K562 (cell line): Measurements from ENCODE around the gene PIP5KL1. TPM values are rescaled to one million over a fixed set of nuclear protein-coding genes. Genes with fewer than 3 reads are reported as not detected.

Experiments
- BCOR ChIP-seq: fragments of 450-650 bp; IDR thresholded peaks from 2 replicates; pipeline ENCODE4 v1.6.1; 2016
- CC2D1A ChIP-seq: fragments of 450-650 bp; IDR thresholded peaks from 2 replicates; pipeline ENCODE4 v1.6.1; 2017; ENCODE audit warnings: mild to moderate bottlenecking
- CHD4 ChIP-seq: fragments of 200-600 bp; sonication (generic); IDR thresholded peaks from 3 replicates; pipeline ENCODE4 v1.6.1; 2012; ENCODE audit warnings: low read depth, mild to moderate bottlenecking, mixed read lengths, low read length, inconsistent platforms; ENCODE audit not compliant: insufficient read depth, insufficient replicate concordance, poor library complexity, severe bottlenecking
- FOS ChIP-seq: IDR thresholded peaks from 3 replicates; pipeline ENCODE4 v1.6.1; 2011; ENCODE audit not compliant: insufficient read length; ENCODE audit errors: extremely low read depth
- FOXK2 ChIP-seq, 2 experiments: fragments of 450-650 bp; IDR thresholded peaks in 1 of 2; conservative IDR thresholded peaks in 1 of 2; 2 replicates each; pipeline ENCODE4 v1.6.1; 2016; ENCODE audit warnings: low read depth in 2 of 2, mild to moderate bottlenecking in 1 of 2
- HDAC2 ChIP-seq: fragments of 450-650 bp; IDR thresholded peaks from 2 replicates; pipeline ENCODE4 v1.6.1; 2016; ENCODE audit warnings: mild to moderate bottlenecking
- HLTF ChIP-seq: fragments of 450-650 bp; IDR thresholded peaks from 2 replicates; pipeline ENCODE4 v1.6.1; 2016
- KDM1A ChIP-seq, 2 experiments: fragments of 450-650 bp; IDR thresholded peaks; 2 replicates each; pipeline ENCODE4 v1.6.1; 2016; ENCODE audit warnings: mild to moderate bottlenecking in 2 of 2
- NCOA4 ChIP-seq: fragments of 450-650 bp; IDR thresholded peaks from 2 replicates; pipeline ENCODE4 v1.6.1; 2018; ENCODE audit warnings: mild to moderate bottlenecking; ENCODE audit not compliant: partially characterized antibody
- NFYB ChIP-seq: IDR thresholded peaks from 2 replicates; pipeline ENCODE4 v1.6.1; 2011; ENCODE audit warnings: mild to moderate bottlenecking, moderate library complexity; ENCODE audit not compliant: insufficient read length; ENCODE audit errors: extremely low read depth
- PRPF4 ChIP-seq: fragments of 200-400 bp; formaldehyde crosslinking; IDR thresholded peaks from one replicate; pipeline ENCODE4 v1.6.1; 2017; ENCODE audit warnings: low read length, low read depth, mild to moderate bottlenecking; ENCODE audit not compliant: insufficient read depth, poor library complexity, severe bottlenecking
- RBM25 ChIP-seq: fragments of 200-400 bp; formaldehyde crosslinking; IDR thresholded peaks from 2 replicates; pipeline ENCODE4 v1.6.1; 2018; ENCODE audit warnings: low read length, low read depth, moderate library complexity; ENCODE audit not compliant: severe bottlenecking
- RCOR1 ChIP-seq, 2 experiments: IDR thresholded peaks; 2 replicates each; pipeline ENCODE4 v1.6.1; 2012; ENCODE audit warnings: low read depth in 2 of 2, low read length in 2 of 2, borderline replicate concordance in 1 of 2, improper control_type of control experiment in 1 of 2
- SIX5 ChIP-seq, 2 experiments: IDR thresholded peaks; 2 replicates each; pipeline ENCODE4 v1.6.1; 2011; ENCODE audit warnings: low read length in 2 of 2, borderline replicate concordance in 1 of 2, low read depth in 1 of 2, mild to moderate bottlenecking in 1 of 2, moderate library complexity in 1 of 2; ENCODE audit not compliant: insufficient read depth in 1 of 2
- SP2 ChIP-seq: IDR thresholded peaks from 2 replicates; pipeline ENCODE4 v1.6.1; 2011; ENCODE audit warnings: mild to moderate bottlenecking, low read depth, low read length, moderate library complexity; ENCODE audit not compliant: poor library complexity, severe bottlenecking; ENCODE audit errors: extremely low read depth
- STAT5B ChIP-seq: fragments of 250-450 bp; sonication (Bioruptor Pico); IDR thresholded peaks from 2 replicates; pipeline ENCODE4 v1.8.0; 2021; ENCODE audit warnings: mild to moderate bottlenecking, inconsistent platforms
- TAF1 ChIP-seq: IDR thresholded peaks from 2 replicates; pipeline ENCODE4 v1.6.1; 2011; ENCODE audit warnings: mild to moderate bottlenecking, low read length, moderate library complexity; ENCODE audit not compliant: insufficient read depth, control insufficient read depth, severe bottlenecking; ENCODE audit errors: extremely low read depth
- ZBTB26 ChIP-seq: fragments of 450-650 bp; formaldehyde crosslinking; IDR thresholded peaks from 2 replicates; pipeline ENCODE4 v1.4.0; 2022; ENCODE audit warnings: missing genetic modification characterization
- ZNF282 ChIP-seq: sonication (generic); formaldehyde crosslinking; IDR thresholded peaks from 2 replicates; pipeline ENCODE4 v1.8.1; 2023; ENCODE audit warnings: missing genetic modification reagents
- ZNF324 ChIP-seq: fragments of 250-450 bp; sonication (Bioruptor Pico); IDR thresholded peaks from 2 replicates; pipeline ENCODE4 v1.4.0; 2020; ENCODE audit warnings: mild to moderate bottlenecking
- ZNF507 ChIP-seq: conservative IDR thresholded peaks from 2 replicates; pipeline ENCODE4 v1.6.1; 2017; ENCODE audit warnings: missing genetic modification characterization, missing compliant biosample characterization
- polyA plus RNA-seq, 8 experiments: library from polyadenylated mRNA; depleted of rRNA in 4 of 8; stranded (reverse) in 5 of 8; unstranded in 3 of 8; fragments of >200 nt; fragmentation: Nextera tagmentation in 2 of 8; fragmentation: Illumina TruSeq in 1 of 8; extraction: Ambion mirVana in 2 of 8; extraction: Trizol in 1 of 8; gene quantifications; 2 replicates each; pipeline versions ENCODE4 v1.2.1 to v1.2.3, GENCODE V29; 2011 to 2014; ENCODE audit warnings: inconsistent platforms in 1 of 8, missing spikeins in 1 of 8
- total RNA-seq, 7 experiments: library from RNA; depleted of rRNA in 6 of 7; stranded (reverse); fragments of >200 nt in 6 of 7; fragmentation: Illumina TruSeq in 2 of 7; extraction: Trizol in 2 of 7; gene quantifications; 2 replicates each; pipeline versions ENCODE4 v1.2.1 to v1.2.3, GENCODE V29; 2011 to 2021; ENCODE audit warnings: low replicate concordance in 1 of 7
- TF ChIP-seq, protein P1 (sequence below): IDR thresholded peaks from 3 replicates; pipeline ENCODE4 v1.6.1; 2011; ENCODE audit warnings: borderline replicate concordance, mild to moderate bottlenecking, moderate library complexity; ENCODE audit not compliant: insufficient read length; ENCODE audit errors: extremely low read depth
- TF ChIP-seq, protein P2 (sequence below): fragments of 450-650 bp; formaldehyde crosslinking; IDR thresholded peaks from 2 replicates; pipeline ENCODE4 v1.4.0; 2020; ENCODE audit warnings: mild to moderate bottlenecking, mixed read lengths

PIP5KL1 gene
- total and polyA plus RNA-seq, 9 of the 15 experiments (the other 6 are each of a cell fraction or from before 2014, with no cell fraction given) = 0.18 to 4.8 (median 1.2) TPM

DNA sequence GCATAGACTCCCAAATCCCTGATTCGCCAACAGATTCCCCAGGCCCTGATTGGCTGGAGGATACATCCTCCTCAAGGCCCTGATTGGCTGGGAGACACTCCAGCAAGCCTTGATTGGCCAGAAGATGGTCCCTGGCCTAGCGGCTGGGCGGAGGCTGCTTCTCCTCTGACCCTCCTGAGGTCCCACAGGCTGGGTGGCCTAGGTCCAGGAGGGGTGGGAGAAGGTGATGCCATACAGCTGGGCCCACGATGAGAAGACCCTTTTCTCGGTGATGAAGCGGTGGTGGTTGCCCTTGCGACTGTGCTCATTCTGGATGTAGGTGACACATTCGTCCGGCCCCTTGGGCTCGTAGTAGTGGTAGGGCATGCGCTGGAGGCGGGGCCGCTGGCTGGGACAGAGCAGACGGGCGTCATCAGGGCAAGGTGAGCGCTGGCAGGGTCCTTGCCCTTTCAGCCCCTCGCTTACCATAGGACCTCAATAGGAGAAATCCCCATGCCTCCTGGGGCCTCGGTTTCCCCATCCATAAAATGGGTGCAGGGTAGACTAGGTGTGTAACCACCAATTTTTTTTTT, 44.1 kb downstream of the PIP5KL1 start (continued):
- no peak for TF ChIP-seq TAF1
- TF ChIP-seq SIX5 (IDR thresholded peaks at IDR 0.05; ENCODE audit: borderline replicate concordance in 1 of 2, insufficient read depth in 1 of 2, low read depth in 1 of 2, low read length in 2 of 2) = no peak
- TF ChIP-seq ZNF507 (tag) = no peak
- peak; percentile 78 for TF ChIP-seq RBM25
- TF ChIP-seq NFYB = peak; percentile 90
- no peak for TF ChIP-seq PRPF4
- no peak for TF ChIP-seq ZNF324 (CRISPR knock-in tag)
- TF ChIP-seq ZBTB26 (CRISPR knock-in tag) = no peak
- TF ChIP-seq, protein P1, sequence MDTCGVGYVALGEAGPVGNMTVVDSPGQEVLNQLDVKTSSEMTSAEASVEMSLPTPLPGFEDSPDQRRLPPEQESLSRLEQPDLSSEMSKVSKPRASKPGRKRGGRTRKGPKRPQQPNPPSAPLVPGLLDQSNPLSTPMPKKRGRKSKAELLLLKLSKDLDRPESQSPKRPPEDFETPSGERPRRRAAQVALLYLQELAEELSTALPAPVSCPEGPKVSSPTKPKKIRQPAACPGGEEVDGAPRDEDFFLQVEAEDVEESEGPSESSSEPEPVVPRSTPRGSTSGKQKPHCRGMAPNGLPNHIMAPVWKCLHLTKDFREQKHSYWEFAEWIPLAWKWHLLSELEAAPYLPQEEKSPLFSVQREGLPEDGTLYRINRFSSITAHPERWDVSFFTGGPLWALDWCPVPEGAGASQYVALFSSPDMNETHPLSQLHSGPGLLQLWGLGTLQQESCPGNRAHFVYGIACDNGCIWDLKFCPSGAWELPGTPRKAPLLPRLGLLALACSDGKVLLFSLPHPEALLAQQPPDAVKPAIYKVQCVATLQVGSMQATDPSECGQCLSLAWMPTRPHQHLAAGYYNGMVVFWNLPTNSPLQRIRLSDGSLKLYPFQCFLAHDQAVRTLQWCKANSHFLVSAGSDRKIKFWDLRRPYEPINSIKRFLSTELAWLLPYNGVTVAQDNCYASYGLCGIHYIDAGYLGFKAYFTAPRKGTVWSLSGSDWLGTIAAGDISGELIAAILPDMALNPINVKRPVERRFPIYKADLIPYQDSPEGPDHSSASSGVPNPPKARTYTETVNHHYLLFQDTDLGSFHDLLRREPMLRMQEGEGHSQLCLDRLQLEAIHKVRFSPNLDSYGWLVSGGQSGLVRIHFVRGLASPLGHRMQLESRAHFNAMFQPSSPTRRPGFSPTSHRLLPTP = no peak
- TF ChIP-seq RCOR1 (IDR thresholded peaks at IDR 0.05; ENCODE audit: borderline replicate concordance in 1 of 2, low read depth in 2 of 2, low read length in 2 of 2) = peak in 1 of 2 experiments; percentile 66; a peak in 1 of 4 replicates
- TF ChIP-seq BCOR = peak; percentile 97
- no peak for TF ChIP-seq ZNF282
- TF ChIP-seq SP2 = peak; percentile 28
- no peak for TF ChIP-seq STAT5B
- no peak for TF ChIP-seq FOXK2 (conservative IDR thresholded peaks at IDR 0.05 in 1 of 2, IDR thresholded peaks at IDR 0.05 in 1 of 2; ENCODE audit: low read depth in 2 of 2)
- TF ChIP-seq, protein P2, sequence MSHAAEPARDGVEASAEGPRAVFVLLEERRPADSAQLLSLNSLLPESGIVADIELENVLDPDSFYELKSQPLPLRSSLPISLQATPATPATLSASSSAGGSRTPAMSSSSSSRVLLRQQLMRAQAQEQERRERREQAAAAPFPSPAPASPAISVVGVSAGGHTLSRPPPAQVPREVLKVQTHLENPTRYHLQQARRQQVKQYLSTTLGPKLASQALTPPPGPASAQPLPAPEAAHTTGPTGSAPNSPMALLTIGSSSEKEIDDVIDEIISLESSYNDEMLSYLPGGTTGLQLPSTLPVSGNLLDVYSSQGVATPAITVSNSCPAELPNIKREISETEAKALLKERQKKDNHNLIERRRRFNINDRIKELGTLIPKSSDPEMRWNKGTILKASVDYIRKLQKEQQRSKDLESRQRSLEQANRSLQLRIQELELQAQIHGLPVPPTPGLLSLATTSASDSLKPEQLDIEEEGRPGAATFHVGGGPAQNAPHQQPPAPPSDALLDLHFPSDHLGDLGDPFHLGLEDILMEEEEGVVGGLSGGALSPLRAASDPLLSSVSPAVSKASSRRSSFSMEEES (CRISPR knock-in tag) = no peak
- peak; percentile 90 for TF ChIP-seq FOS
- TF ChIP-seq CC2D1A = 0 out of 2 replicates have a peak, but pooled peaks have one; percentile 7
- TF ChIP-seq KDM1A (IDR thresholded peaks at IDR 0.05) = peak; percentile 70 to 79; a peak in 3 of 4 replicates
- TF ChIP-seq CHD4 = peak; percentile 78
- no peak for TF ChIP-seq HLTF
- no peak for TF ChIP-seq NCOA4
- TF ChIP-seq HDAC2 = peak; percentile 68; the same call in 1 of the 2 replicates
